IMR-90 (cell line): ENCODE data around the gene ARHGAP18. TPM values are rescaled to one million over a fixed set of nuclear protein-coding genes. Genes with fewer than 3 reads are reported as not detected.

ENCODE experiments used
- ATAC-seq: fragments of 200-7000 bp; cut with Tn5 transposase; 2 replicates; pipeline ENCODE4 v1.9.1; 2020; ENCODE audit warnings: low read depth, mild to moderate bottlenecking, moderate library complexity
- BruUV-seq: library from RNA; stranded (reverse); fragments of 400-500 nt; replicated peaks from 2 replicates; lab custom pipeline; 2021; lab: Mats Ljungman, UMichigan
- CTCF ChIA-PET: fragments of 300-600 bp; formaldehyde crosslinking; extraction: SDS; loops from one replicate; lab custom pipeline; 2021; ENCODE audit warnings: antibody characterized with exemption; lab: Yijun Ruan, JAX
- POLR2A ChIA-PET: fragments of 300-600 bp; sonication (Branson Sonifier 250); formaldehyde crosslinking; loops from one replicate; lab custom pipeline; 2022; ENCODE audit warnings: antibody characterized with exemption; ENCODE audit not compliant: unreplicated experiment; lab: Charles Lee
- DNase-seq: peaks from one replicate; pipeline ENCODE4 v3.0.0; 2013
- H2AFZ ChIP-seq: replicated peaks from 2 replicates; pipeline ENCODE3; 2013; ENCODE audit warnings: low read length, mild to moderate bottlenecking; ENCODE audit not compliant: poor library complexity
- H2AK5ac ChIP-seq: 2 replicates; pipeline ENCODE4 v1.6.1; 2013; ENCODE audit warnings: low read depth, low read length, inconsistent platforms
- H2AK9ac ChIP-seq: replicated peaks from 2 replicates; pipeline ENCODE3; 2013; ENCODE audit warnings: mild to moderate bottlenecking, low read depth, low read length, moderate library complexity; ENCODE audit not compliant: poor library complexity
- H2BK120ac ChIP-seq: 2 replicates; pipeline ENCODE4 v1.6.1; 2013; ENCODE audit warnings: low read depth, low read length, inconsistent platforms
- H2BK15ac ChIP-seq: 3 replicates; pipeline ENCODE4 v1.6.1; 2013; ENCODE audit warnings: low read depth, low read length, inconsistent platforms
- H2BK20ac ChIP-seq: 2 replicates; pipeline ENCODE4 v1.6.1; 2013; ENCODE audit warnings: low read depth, mild to moderate bottlenecking, inconsistent platforms, low read length, moderate library complexity
- H2BK5ac ChIP-seq: 2 replicates; pipeline ENCODE4 v1.6.1; 2013; ENCODE audit warnings: mild to moderate bottlenecking, low read depth, low read length, inconsistent platforms; ENCODE audit not compliant: poor library complexity, severe bottlenecking
- H3K14ac ChIP-seq: replicated peaks from 2 replicates; pipeline ENCODE4 v1.6.1; 2013; ENCODE audit warnings: low read depth, low read length, inconsistent platforms
- H3K18ac ChIP-seq: 2 replicates; pipeline ENCODE4 v1.6.1; 2013; ENCODE audit warnings: low read depth, low read length, control low read depth
- H3K23ac ChIP-seq: 2 replicates; pipeline ENCODE4 v1.6.1; 2013; ENCODE audit warnings: low read depth, low read length, inconsistent platforms
- H3K27ac ChIP-seq: 2 replicates; pipeline ENCODE4 v1.5.1; 2013; ENCODE audit warnings: mild to moderate bottlenecking, control low read depth, low read length; ENCODE audit not compliant: insufficient read depth
- H3K27me3 ChIP-seq: 2 replicates; pipeline ENCODE4 v1.6.1; 2013; ENCODE audit warnings: low read length; ENCODE audit not compliant: control insufficient read depth, insufficient read depth
- H3K36me3 ChIP-seq: 2 replicates; pipeline ENCODE4 v1.6.1; 2013; ENCODE audit warnings: low read length, mixed read lengths; ENCODE audit not compliant: control insufficient read depth, insufficient read depth
- H3K4ac ChIP-seq: 2 replicates; pipeline ENCODE4 v1.6.1; 2013; ENCODE audit warnings: low read depth, low read length, inconsistent platforms
- H3K4me1 ChIP-seq: 2 replicates; pipeline ENCODE4 v1.6.1; 2013; ENCODE audit warnings: low read length, mixed read lengths; ENCODE audit not compliant: control insufficient read depth, insufficient read depth
- H3K4me2 ChIP-seq: 2 replicates; pipeline ENCODE4 v1.6.1; 2013; ENCODE audit warnings: low read depth, mild to moderate bottlenecking, control low read depth, low read length, moderate library complexity
- H3K4me3 ChIP-seq: 2 replicates; pipeline ENCODE4 v1.5.1; 2013; ENCODE audit warnings: low read depth, mild to moderate bottlenecking, control low read depth, low read length, moderate library complexity; ENCODE audit not compliant: insufficient read depth
- H3K56ac ChIP-seq: 2 replicates; pipeline ENCODE4 v1.6.1; 2013; ENCODE audit warnings: low read length, inconsistent platforms; ENCODE audit not compliant: insufficient read depth; ENCODE audit errors: extremely low read depth
- H3K79me1 ChIP-seq, 2 experiments: 2 replicates each; pipeline ENCODE4 v1.6.1; 2013; ENCODE audit warnings: low read length in 2 of 2, inconsistent platforms in 1 of 2, low read depth in 1 of 2
- H3K9ac ChIP-seq: 2 replicates; pipeline ENCODE4 v1.6.1; 2013; ENCODE audit warnings: low read depth, low read length, control low read depth
- H3K9me1 ChIP-seq: 2 replicates; pipeline ENCODE4 v1.6.1; 2013; ENCODE audit warnings: low read length, inconsistent platforms; ENCODE audit not compliant: insufficient read depth
- H3K9me3 ChIP-seq: 2 replicates; pipeline ENCODE4 v1.6.1; 2013; ENCODE audit warnings: low read length; ENCODE audit not compliant: control insufficient read depth, insufficient read depth
- H4K20me1 ChIP-seq: 2 replicates; pipeline ENCODE4 v1.6.1; 2013; ENCODE audit warnings: low read length, inconsistent platforms; ENCODE audit not compliant: insufficient read depth
- H4K5ac ChIP-seq: 2 replicates; pipeline ENCODE4 v1.6.1; 2013; ENCODE audit warnings: mild to moderate bottlenecking, low read depth, low read length, control low read depth
- H4K8ac ChIP-seq, 2 experiments: 2 replicates each; pipeline ENCODE4 v1.6.1; 2013; ENCODE audit warnings: low read depth in 2 of 2, low read length in 2 of 2, control low read depth in 1 of 2, inconsistent platforms in 1 of 2
- H4K91ac ChIP-seq: 2 replicates; pipeline ENCODE4 v1.6.1; 2013; ENCODE audit warnings: low read depth, low read length, inconsistent platforms; ENCODE audit not compliant: insufficient read depth
- BHLHE40 ChIP-seq: fragments of 150-350 bp; IDR thresholded peaks from 2 replicates; pipeline ENCODE4 v1.6.1; 2016; ENCODE audit warnings: mild to moderate bottlenecking, low read depth, low read length
- CEBPB ChIP-seq: IDR thresholded peaks from 2 replicates; pipeline ENCODE4 v1.6.1; 2012; ENCODE audit warnings: low read depth, low read length, improper control_type of control experiment
- CHD1 ChIP-seq: IDR thresholded peaks from 2 replicates; pipeline ENCODE4 v1.6.1; 2012; ENCODE audit warnings: low read depth, low read length, improper control_type of control experiment
- CTCF ChIP-seq: conservative IDR thresholded peaks from 2 replicates; pipeline ENCODE4 v1.5.1; 2012; ENCODE audit warnings: mild to moderate bottlenecking, low read depth, low read length, improper control_type of control experiment
- ELK1 ChIP-seq: fragments of 150-350 bp; IDR thresholded peaks from 2 replicates; pipeline ENCODE4 v1.6.1; 2016; ENCODE audit warnings: low read depth, mild to moderate bottlenecking, low read length, moderate library complexity, borderline replicate concordance
- FOS ChIP-seq: fragments of 150-350 bp; IDR thresholded peaks from 2 replicates; pipeline ENCODE4 v1.6.1; 2016; ENCODE audit warnings: low read depth, low read length
- MAFK ChIP-seq: IDR thresholded peaks from 2 replicates; pipeline ENCODE4 v1.6.1; 2012; ENCODE audit warnings: low read depth, low read length, improper control_type of control experiment
- MAZ ChIP-seq: IDR thresholded peaks from 2 replicates; pipeline ENCODE4 v1.6.1; 2012; ENCODE audit warnings: low read depth, mild to moderate bottlenecking, low read length, improper control_type of control experiment, moderate library complexity, borderline replicate concordance
- MXI1 ChIP-seq: IDR thresholded peaks from 2 replicates; pipeline ENCODE4 v1.6.1; 2012; ENCODE audit warnings: low read depth, mild to moderate bottlenecking, low read length, moderate library complexity, borderline replicate concordance
- NFE2L2 ChIP-seq: fragments of 150-350 bp; IDR thresholded peaks from 2 replicates; pipeline ENCODE4 v1.6.1; 2016; ENCODE audit warnings: low read depth, mild to moderate bottlenecking, low read length
- POLR2A ChIP-seq: IDR thresholded peaks from 2 replicates; pipeline ENCODE4 v1.6.1; 2012; ENCODE audit warnings: mild to moderate bottlenecking, low read depth, low read length
- RAD21 ChIP-seq: IDR thresholded peaks from 2 replicates; pipeline ENCODE4 v1.6.1; 2012; ENCODE audit warnings: low read length, improper control_type of control experiment
- RCOR1 ChIP-seq: IDR thresholded peaks from 2 replicates; pipeline ENCODE4 v1.6.1; 2012; ENCODE audit warnings: mild to moderate bottlenecking, low read length, improper control_type of control experiment; ENCODE audit not compliant: insufficient replicate concordance
- RFX5 ChIP-seq: IDR thresholded peaks from 2 replicates; pipeline ENCODE4 v1.8.0; 2012; ENCODE audit warnings: low read depth, mild to moderate bottlenecking, low read length, moderate library complexity
- SMC3 ChIP-seq: fragments of 150-350 bp; IDR thresholded peaks from 2 replicates; pipeline ENCODE4 v1.6.1; 2016; ENCODE audit warnings: low read depth, mild to moderate bottlenecking, antibody characterized with exemption, low read length, moderate library complexity
- WGBS, 2 experiments: methylation state at CpG; one replicate each; pipeline versions ENCODE4 v1.1.5 to v1.1.7; 2013; ENCODE audit warnings: missing lambda C conversion rate in 2 of 2; ENCODE audit not compliant: insufficient read length in 1 of 2; ENCODE audit errors: extremely low coverage in 2 of 2; 5-methylcytosine and 5-hydroxymethylcytosine counted together
- dilution Hi-C: fragments of 300-500 bp; cut with HindIII; formaldehyde crosslinking; loops from one replicate; pipeline ENCODE4 v1.14.3; 2018; ENCODE audit warnings: low sequenced_read_pairs; ENCODE audit not compliant: unreplicated experiment
- in situ Hi-C: fragments of 300-500 bp; cut with MboI; formaldehyde crosslinking; loops from 3 replicates; pipeline ENCODE4 v1.14.3; 2019; ENCODE audit warnings: low sequenced_read_pairs, inconsistent platforms, mixed read lengths
- intact Hi-C: fragments of 100-400 bp; cut with micrococcal nuclease; formaldehyde crosslinking; loops from 2 replicates; pipeline ENCODE4 v1.10.0; 2022
- polyA plus RNA-seq, 3 experiments: library from polyadenylated mRNA; depleted of rRNA; stranded (reverse); fragments of >200 nt; gene quantifications; 2 replicates each; pipeline ENCODE4 v1.2.3, GENCODE V29; 2012; ENCODE audit warnings: low replicate concordance in 1 of 3
- total RNA-seq: library from RNA; depleted of rRNA; stranded (reverse); fragments of >200 nt; gene quantifications from 2 replicates; pipeline ENCODE4 v1.2.3, GENCODE V29; 2012
- TF ChIP-seq, protein P1 (sequence below): fragments of 150-350 bp; IDR thresholded peaks from 2 replicates; pipeline ENCODE4 v1.6.1; 2017; ENCODE audit warnings: mild to moderate bottlenecking, antibody characterized with exemption, low read length, low read depth

The ARHGAP18 gene
- total and polyA plus RNA-seq, 2 of the 4 experiments (the other 2 are of a cell fraction) = 6.2 to 17.0 TPM

DNA sequence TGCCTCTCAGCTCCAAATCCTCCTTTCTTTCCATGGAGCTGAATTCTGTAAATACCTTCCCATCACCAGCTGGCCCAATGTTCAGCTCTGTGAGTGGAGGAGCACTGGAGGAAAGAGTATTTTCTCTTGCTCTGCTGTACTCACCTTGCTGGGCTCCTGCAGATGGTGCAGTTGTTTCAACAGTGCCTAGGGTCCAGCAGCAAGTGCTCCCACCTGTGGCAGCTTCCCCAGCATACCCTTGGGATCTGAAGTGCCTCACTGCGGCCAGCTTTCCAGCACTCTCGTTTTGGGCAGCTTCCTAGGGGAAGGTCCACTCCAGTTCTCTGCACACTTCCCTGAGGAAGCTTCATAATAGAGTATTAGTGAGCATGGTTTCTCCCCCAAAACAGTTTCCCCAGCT is 170.9 kb downstream of the ARHGAP18 start:
- dilution Hi-C loops = no loop called here
- intact Hi-C loops = no loop called here
- Histone ChIP-seq H3K79me1 (no peaks in the 10 kb centered on the region), H3K36me3 (no peaks in the 10 kb centered on the region), H3K4me1 (no peaks in the 10 kb centered on the region), H2BK5ac (no peak overlapping the region), H2BK15ac (no peak overlapping the region), H4K8ac (no peak overlapping the region), H2AK5ac (no peak overlapping the region), H3K9me3 (no peaks in the 10 kb centered on the region), H4K91ac (no peak overlapping the region), H3K4me2 (no peak overlapping the region), H3K4ac (no peak overlapping the region), H3K56ac (no peak overlapping the region), H3K23ac (no peak overlapping the region), H2BK20ac (no peak overlapping the region), H4K5ac (no peak overlapping the region), H3K18ac (no peak overlapping the region), H2BK120ac (no peak overlapping the region), H3K9me1 (no peaks in the 10 kb centered on the region), H3K4me3 (no peak overlapping the region), H3K27me3 (no peaks in the 10 kb centered on the region), H3K14ac (no peak overlapping the region), H2AK9ac (no peak overlapping the region), H3K27ac (no peak overlapping the region), H4K20me1 (no peaks in the 10 kb centered on the region), H3K9ac (no peak overlapping the region), H2AFZ (no peak overlapping the region)
- ChIA-PET CTCF (no interaction called here), POLR2A (no interaction called here)
- no CpG with 5 or more reads among the region's 2 CpGs for WGBS, 2 experiments
- TF ChIP-seq POLR2A (no peak), RAD21 (no peak), NFE2L2 (no peak), MAFK (no peak), SMC3 (no peak), RCOR1 (no peak), CHD1 (no peak), MXI1 (no peak), ELK1 (no peak), FOS (no peak), BHLHE40 (no peak), MAZ (no peak), CEBPB (no peak), RFX5 (no peak), CTCF (no peak)
- TF ChIP-seq, protein P1, sequence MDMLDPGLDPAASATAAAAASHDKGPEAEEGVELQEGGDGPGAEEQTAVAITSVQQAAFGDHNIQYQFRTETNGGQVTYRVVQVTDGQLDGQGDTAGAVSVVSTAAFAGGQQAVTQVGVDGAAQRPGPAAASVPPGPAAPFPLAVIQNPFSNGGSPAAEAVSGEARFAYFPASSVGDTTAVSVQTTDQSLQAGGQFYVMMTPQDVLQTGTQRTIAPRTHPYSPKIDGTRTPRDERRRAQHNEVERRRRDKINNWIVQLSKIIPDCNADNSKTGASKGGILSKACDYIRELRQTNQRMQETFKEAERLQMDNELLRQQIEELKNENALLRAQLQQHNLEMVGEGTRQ = no peak
- BruUV-seq = no TSS peak
- DNase-seq = no peak
- ATAC-seq = no peak
- in situ Hi-C loops = no loop called here
